A673 (cell line): ENCODE data around the gene EPAS1. TPM values are rescaled to one million over a fixed set of nuclear protein-coding genes. Genes with fewer than 3 reads are reported as not detected.

Experiments used
- BruUV-seq: library from RNA; stranded (reverse); fragments of 400-500 nt; replicated peaks from 2 replicates; lab custom pipeline; 2021; lab: Mats Ljungman, UMichigan
- CTCF ChIA-PET: fragments of 300-600 bp; sonication (Branson Sonifier 250); formaldehyde crosslinking; loops from one replicate; lab custom pipeline; 2022; ENCODE audit warnings: antibody characterized with exemption; lab: Charles Lee
- POLR2A ChIA-PET: fragments of 300-600 bp; sonication (Branson Sonifier 250); formaldehyde crosslinking; loops from one replicate; lab custom pipeline; 2022; ENCODE audit warnings: antibody characterized with exemption; ENCODE audit not compliant: low non-redundant PET; lab: Charles Lee
- DNase-seq: peaks from one replicate; pipeline ENCODE4 v3.0.0-alpha.2; 2015; ENCODE audit warnings: low spot score
- H3K27ac ChIP-seq: fragments of 200-600 bp; sonication (generic); 2 replicates; pipeline ENCODE4 v1.5.1; 2016; ENCODE audit warnings: mixed run types, low read depth, mild to moderate bottlenecking, mixed read lengths, antibody characterized with exemption, low read length; ENCODE audit not compliant: poor library complexity, severe bottlenecking
- H3K27me3 ChIP-seq: fragments of 200-600 bp; sonication (generic); replicated peaks from 2 replicates; pipeline ENCODE4 v1.6.1; 2017; ENCODE audit warnings: mixed run types, low read depth, mild to moderate bottlenecking, mixed read lengths, antibody characterized with exemption, low read length; ENCODE audit not compliant: insufficient read depth, poor library complexity
- H3K36me3 ChIP-seq: fragments of 200-600 bp; sonication (generic); 2 replicates; pipeline ENCODE4 v1.6.1; 2016; ENCODE audit warnings: mixed run types, mild to moderate bottlenecking, mixed read lengths, antibody characterized with exemption, low read length; ENCODE audit not compliant: insufficient read depth, poor library complexity, severe bottlenecking
- H3K4me1 ChIP-seq: fragments of 200-600 bp; sonication (generic); 2 replicates; pipeline ENCODE4 v1.6.1; 2017; ENCODE audit warnings: mixed run types, mild to moderate bottlenecking, mixed read lengths, antibody characterized with exemption, low read length; ENCODE audit not compliant: insufficient read depth, poor library complexity, severe bottlenecking
- H3K4me3 ChIP-seq: fragments of 200-600 bp; sonication (generic); 2 replicates; pipeline ENCODE4 v1.5.1; 2016; ENCODE audit warnings: low read depth, mixed run types, mild to moderate bottlenecking, mixed read lengths, low read length; ENCODE audit not compliant: poor library complexity, severe bottlenecking
- H3K9me3 ChIP-seq: fragments of 200-600 bp; sonication (generic); 2 replicates; pipeline ENCODE4 v1.6.1; 2016; ENCODE audit warnings: mixed run types, low read depth, mild to moderate bottlenecking, mixed read lengths, antibody characterized with exemption, low read length; ENCODE audit not compliant: poor library complexity, severe bottlenecking
- CTCF ChIP-seq: fragments of 300-800, 200-600 bp; sonication (generic); conservative IDR thresholded peaks from 2 replicates; pipeline ENCODE4 v1.5.1; 2017; ENCODE audit warnings: low read depth, mild to moderate bottlenecking, antibody characterized with exemption, low read length, moderate library complexity, mixed read lengths
- EZH2 ChIP-seq: fragments of 200-600 bp; sonication (generic); IDR thresholded peaks from 2 replicates; pipeline ENCODE4 v1.6.1; 2017; ENCODE audit warnings: borderline replicate concordance, low read depth, mild to moderate bottlenecking, mixed read lengths, antibody characterized with exemption, low read length; ENCODE audit not compliant: poor library complexity, severe bottlenecking
- intact Hi-C: fragments of 100-400 bp; cut with micrococcal nuclease; formaldehyde crosslinking; loops from one replicate; pipeline ENCODE4 v1.10.0; 2022; ENCODE audit not compliant: unreplicated experiment
- total RNA-seq: library from RNA; stranded (reverse); gene quantifications from 2 replicates; pipeline ENCODE4 v1.2.3, GENCODE V29; 2021

Gene EPAS1
- total RNA-seq, 1 experiment from 2014 or later = 0.41 TPM

DNA sequence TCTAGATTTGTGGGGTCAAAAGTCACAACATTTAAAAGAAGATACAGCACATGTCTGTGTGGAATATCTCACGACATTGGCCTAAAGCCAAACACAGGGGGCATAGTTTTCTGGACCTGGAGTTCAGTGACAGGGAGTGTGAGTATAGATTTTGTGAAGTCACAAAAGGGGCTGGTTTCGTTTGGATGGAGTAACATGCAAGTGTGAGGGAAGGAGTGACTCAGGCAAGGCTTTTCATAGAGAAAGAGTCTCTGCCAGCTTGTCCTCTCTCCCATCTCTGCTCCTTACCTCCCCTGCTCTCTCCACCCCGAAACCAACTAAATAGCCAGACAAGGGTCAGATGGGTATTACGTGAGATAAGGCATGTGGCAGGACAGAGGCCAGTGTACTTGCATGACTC lies 3.7 kb upstream of the EPAS1 start:
- no TSS peak for BruUV-seq
- Histone ChIP-seq H3K9me3 (no peaks in the 10 kb centered on the region), H3K27me3 (peaks cover 61% of the 10 kb centered on the region), H3K36me3 (no peaks in the 10 kb centered on the region), H3K4me1 (peaks cover 18% of the 10 kb centered on the region), H3K27ac (no peak overlapping the region), H3K4me3 (no peak overlapping the region)
- TF ChIP-seq EZH2 (no peak), CTCF (no peak)
- ChIA-PET POLR2A (no interaction called here), CTCF (interaction anchor here (1.2 kb wide), 1 partner anchor 18 kb away, joined by 3 read pairs; no protein-coding TSS in a partner anchor)
- intact Hi-C loops = no loop called here
- DNase-seq = no peak

GRCh38 chr2:46294176-46294836 lies 2.9 kb upstream of the EPAS1 start:
- Histone ChIP-seq H3K36me3 (no peaks in the 10 kb centered on the region), H3K27me3 (peaks cover 67% of the 10 kb centered on the region), H3K4me3 (no peak overlapping the region), H3K4me1 (peaks cover 26% of the 10 kb centered on the region), H3K9me3 (no peaks in the 10 kb centered on the region), H3K27ac (no peak overlapping the region)
- BruUV-seq = no TSS peak
- ChIA-PET POLR2A (no interaction called here), CTCF (interaction anchor here (1.2 kb wide), 1 partner anchor 19 kb away, joined by 3 read pairs; no protein-coding TSS in a partner anchor)
- TF ChIP-seq CTCF = peak; percentile 33
- no peak for TF ChIP-seq EZH2
- no peak for DNase-seq
- intact Hi-C loops = no loop called here

- BruUV-seq = no TSS peak
- Histone ChIP-seq H3K36me3 (no peaks in the 10 kb centered on the region), H3K4me3 (peak overlapping the region; percentile 41), H3K27me3 (peaks cover 84% of the 10 kb centered on the region), H3K27ac (no peak overlapping the region), H3K9me3 (no peaks in the 10 kb centered on the region), H3K4me1 (peaks cover 33% of the 10 kb centered on the region)
- ChIA-PET POLR2A (no interaction called here), CTCF (no interaction called here)
- intact Hi-C loops = no loop called here
- DNase-seq = peak; percentile 8
- peak; percentile 72 for TF ChIP-seq EZH2
- TF ChIP-seq CTCF = no peak
Measured at GRCh38 chr2:46296216-46296839, 879 bp upstream of the EPAS1 start.
